CD4-positive, alpha-beta T cell treated with Interleukin-17A for 4 hours (primary cell): ENCODE data around the gene PCSK1N.
A peak's percentile ranks its signal among the peaks of the same experiment; 100 is the strongest.
"Not testable (repeated sequence)": the region's sequence is repeated elsewhere in the genome, so short reads cannot be mapped to it uniquely, and the experiment has no call there.

ENCODE experiments used
- DNase-seq: peaks from one replicate; pipeline ENCODE4 v3.0.0-alpha.2; 2020; ENCODE audit warnings: mixed read lengths

PCSK1N gene

DNA sequence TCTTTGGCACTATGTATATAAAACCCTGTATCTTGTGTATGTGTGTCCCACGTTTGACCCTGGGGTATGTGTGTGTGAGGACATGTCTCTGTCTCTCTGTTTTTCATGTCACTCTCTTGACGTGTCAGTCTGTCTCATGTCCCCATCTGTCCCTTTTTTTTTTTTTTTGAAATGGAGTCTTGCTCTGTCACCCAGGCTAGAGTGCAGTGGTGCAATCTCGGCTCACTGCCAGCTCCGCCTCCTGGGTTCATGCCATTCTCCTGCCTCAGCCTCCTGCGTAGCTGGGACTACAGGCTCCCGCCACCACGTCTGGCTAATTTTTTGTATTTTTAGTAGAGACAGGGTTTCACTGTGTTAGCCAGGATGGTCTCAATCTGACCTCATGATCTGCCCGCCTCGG is 16.0 kb downstream of the PCSK1N start:
- DNase-seq = not testable (repeated sequence)

GRCh38 chrX:48818866-48819265 is 16.5 kb downstream of the PCSK1N start:
- no peak for DNase-seq

DNA sequence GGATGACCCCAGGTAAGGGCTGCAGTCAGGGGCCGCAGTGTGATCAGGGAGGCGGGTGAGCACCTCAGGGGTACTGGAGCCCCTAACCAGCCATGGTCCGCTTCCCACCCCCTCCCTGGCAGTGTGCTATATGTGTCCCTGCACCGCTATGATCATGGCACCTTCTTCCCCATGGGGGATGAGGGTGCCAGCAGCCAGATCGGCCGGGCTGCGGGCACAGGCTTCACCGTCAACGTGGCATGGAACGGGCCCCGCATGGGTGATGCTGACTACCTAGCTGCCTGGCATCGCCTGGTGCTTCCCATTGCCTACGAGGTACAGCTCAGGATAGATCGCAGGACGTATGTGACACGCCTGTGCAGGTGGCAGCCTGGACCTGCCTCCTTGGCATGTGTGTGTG is 17.3 kb downstream of the PCSK1N start:
- DNase-seq = no peak

DNA sequence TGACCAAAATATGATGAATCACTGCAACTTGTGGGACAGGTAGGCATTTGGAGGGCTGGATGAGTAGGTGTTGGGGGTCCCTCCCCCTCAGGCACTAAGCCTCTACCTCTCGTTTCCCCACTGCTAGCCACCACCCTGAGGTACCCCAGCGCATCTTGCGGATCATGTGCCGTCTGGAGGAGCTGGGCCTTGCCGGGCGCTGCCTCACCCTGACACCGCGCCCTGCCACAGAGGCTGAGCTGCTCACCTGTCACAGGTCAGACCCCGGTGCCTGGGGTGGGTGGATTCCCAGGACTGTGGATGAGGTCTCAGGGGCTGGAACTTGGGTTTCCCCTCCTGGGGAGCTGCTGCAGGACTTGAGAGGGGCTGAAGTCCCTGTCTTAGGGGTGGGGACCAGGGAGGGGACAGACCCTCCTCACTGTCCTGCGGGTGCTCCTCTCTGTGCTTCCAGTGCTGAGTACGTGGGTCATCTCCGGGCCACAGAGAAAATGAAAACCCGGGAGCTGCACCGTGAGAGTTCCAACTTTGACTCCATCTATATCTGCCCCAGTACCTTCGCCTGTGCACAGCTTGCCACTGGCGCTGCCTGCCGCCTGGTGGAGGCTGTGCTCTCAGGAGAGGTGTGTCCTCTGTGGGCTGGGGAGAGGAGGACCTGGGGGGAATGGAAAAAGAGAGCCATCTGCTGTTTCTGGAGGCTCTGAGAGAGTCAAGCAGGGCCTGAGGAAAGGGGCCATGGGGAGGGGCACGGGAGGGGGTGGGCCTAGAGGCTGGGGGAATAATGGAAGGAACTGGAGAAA is 19.2 kb downstream of the PCSK1N start:
- no peak for DNase-seq

GRCh38 chrX:48815266-48815665 is 20.1 kb downstream of the PCSK1N start:
- DNase-seq = no peak

DNA sequence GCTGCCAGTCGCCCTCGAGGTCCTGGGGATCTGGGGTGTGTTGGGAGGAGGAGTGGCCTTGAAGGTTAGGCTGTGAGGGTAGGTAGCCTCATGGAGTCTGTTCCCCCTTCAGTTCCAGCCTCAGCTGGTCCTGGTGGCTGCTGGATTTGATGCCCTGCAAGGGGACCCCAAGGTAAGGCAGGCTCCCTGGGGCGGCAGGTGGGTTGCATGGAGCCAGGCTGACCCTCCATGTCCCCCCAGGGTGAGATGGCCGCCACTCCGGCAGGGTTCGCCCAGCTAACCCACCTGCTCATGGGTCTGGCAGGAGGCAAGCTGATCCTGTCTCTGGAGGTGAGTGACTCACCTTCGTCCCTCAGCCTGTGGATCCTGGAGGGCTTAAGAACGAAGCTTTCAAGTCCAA is 20.7 kb downstream of the PCSK1N start:
- no peak for DNase-seq

DNA sequence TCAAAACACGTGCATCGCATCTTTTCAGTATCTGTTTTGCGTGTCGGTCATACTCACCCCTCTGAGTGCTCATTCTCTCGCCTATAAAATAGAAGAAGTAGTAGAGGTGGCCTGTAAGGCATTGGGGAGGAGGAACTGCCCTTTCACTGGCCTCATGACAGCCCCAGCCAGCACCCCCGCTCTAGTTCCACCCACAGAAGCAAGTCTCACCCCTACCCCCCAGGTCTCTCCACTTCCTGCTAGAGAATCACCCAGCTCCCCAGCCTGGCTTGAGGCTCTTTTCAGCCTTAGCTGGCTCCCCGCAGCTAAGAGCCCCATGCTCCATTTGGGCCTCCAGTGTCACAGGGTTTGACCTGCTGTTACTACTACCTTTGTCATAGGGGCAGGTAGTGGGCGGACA is 21.8 kb downstream of the PCSK1N start:
- no peak for DNase-seq

DNA sequence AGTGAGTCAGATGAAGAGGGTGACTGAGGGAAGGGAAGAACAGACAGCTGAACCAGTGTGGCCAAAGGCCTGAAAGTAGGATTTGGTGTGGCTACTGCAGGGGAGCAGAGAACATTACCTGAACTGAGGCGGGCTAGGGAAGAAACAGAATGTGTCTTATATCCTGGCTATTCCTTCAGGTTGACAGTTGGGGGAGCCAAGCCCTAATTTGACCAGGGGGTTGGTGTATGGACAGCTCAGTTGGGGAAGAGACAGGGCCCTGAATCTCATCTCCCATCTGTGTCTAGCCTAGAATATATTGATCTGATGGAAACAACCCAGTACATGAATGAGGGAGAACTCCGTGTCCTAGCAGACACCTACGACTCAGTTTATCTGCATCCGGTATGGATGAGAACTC is 29.3 kb downstream of the PCSK1N start:
- no peak for DNase-seq

DNA sequence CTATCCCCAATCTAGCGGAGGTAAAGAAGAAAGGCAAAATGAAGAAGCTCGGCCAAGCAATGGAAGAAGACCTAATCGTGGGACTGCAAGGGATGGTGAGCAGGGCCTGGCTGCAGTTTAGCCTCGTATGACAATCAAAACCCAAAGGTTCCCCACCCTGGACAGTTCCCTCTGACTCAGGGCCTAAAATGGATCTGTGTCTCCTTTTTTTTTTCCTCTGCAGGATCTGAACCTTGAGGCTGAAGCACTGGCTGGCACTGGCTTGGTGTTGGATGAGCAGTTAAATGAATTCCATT is 32.6 kb downstream of the PCSK1N start:
- no peak for DNase-seq

- DNase-seq = peak; percentile 71
These were observed 33.1 kb downstream of the PCSK1N start for GRCh38 chrX:48802089-48802904.

DNA sequence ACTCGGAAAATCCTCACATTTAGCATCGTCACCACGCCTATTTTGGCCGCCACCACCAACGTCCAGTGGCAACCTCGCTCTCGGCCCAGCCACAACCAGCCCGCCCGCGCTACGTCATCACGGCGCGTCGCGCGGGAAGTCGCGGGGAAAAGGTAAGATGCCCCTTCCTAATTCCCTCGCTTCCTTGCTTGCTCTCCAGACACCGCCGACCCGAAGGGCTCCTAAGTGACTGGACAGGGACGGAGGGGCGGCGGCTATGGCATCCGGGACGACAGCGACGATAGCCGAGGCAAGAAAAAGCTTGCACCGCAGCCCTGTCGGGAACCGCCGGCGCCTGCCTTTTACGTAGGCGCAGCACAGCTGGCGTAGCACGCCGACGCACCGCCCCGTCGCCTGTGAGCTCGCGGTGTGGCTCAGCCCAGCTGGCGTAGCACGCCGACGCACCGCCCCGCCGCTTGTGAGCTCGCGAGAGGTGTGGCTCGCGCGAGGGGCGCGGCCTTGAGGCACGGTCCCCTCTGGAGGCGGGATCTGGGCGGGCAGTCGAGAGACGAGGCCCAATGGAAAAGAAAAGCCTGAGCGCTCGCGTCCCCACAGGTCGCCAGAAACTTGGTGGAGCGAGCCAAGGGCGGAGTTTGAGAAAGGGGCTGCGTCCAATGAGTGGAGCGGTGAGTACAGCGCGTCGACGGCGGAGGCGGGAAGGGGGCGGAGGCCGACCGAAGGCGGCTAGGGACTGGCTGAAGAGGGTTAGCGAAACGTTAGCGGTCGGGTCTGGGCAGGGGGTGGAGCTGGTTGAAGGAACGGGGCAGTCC is 33.9 kb downstream of the PCSK1N start, which contains the start of gene HDAC6:
Gene HDAC6, plus strand, starts transcription at position 788 of the 809 bp plus-strand sequence. CDS start 626 bp downstream, outside the sequence.
- DNase-seq = peak; percentile 96

GRCh38 chrX:48800574-48801279 is 34.7 kb downstream of the PCSK1N start:
- no peak for DNase-seq

GRCh38 chrX:48798318-48798717 is 37.1 kb downstream of the PCSK1N start:
- no peak for DNase-seq

- no peak for DNase-seq
These were observed 40.4 kb downstream of the PCSK1N start for GRCh38 chrX:48794911-48795515.

DNA sequence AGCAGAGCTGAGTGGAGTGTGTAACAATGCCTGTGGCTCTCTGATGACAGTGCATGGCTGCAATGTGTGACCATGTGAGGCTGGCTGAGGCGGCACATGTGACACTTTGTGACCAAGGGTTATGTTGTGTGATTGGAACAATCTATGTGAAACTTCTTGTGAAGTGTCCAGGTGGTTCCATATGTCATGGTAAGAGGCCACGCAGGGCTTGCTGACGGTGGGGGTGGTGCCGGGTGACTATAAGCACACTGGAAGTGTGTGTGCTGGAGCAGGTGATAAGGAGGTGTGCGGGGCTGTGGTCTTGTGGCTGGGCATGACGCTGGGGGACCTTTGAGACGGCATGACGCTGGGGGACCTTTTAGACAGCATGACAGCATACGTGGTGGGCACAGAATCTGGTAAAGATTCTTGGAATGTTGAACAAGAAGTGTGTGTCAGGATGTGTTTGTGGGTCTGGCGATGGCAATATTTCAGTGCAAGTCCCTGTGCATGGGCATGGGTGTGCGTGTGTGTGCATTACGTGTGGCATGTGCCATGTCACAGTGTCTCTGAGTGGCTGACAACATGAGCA is 41.0 kb downstream of the PCSK1N start:
- no peak for DNase-seq

DNA sequence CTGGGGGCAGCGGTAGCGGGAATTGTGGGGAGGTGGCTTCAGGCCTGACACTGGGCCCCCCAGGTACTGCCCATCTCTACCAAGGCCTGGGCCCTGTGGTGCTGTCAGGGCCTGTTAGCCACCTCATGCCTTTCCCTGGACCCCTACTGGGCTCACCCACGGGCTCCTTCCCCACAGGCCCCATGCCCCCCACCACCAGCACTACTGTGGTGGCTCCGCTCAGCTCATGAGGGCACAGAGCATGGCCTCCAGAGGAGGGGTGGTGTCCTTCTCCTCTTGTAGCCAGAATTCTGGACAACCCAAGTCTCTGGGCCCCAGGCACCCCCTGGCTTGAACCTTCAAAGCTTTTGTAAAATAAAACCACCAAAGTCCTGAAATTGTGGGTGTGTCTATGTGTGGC is 41.5 kb downstream of the PCSK1N start:
- no peak for DNase-seq

DNA sequence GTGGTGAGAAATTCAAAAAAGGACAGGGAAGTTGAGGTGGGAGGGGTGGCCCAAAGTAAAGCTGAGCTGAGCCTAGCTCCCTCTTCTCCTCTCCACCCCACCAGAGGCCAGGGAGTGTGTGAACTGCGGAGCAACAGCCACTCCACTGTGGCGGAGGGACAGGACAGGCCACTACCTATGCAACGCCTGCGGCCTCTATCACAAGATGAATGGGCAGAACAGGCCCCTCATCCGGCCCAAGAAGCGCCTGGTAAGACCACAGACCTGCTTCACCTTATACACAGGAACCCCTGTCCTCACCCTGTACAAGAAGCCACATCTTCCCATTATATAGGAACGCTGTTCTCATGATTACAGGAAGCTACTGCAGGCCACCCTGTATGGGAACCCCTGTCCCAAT is 43.2 kb downstream of the PCSK1N start:
- no peak for DNase-seq

DNA sequence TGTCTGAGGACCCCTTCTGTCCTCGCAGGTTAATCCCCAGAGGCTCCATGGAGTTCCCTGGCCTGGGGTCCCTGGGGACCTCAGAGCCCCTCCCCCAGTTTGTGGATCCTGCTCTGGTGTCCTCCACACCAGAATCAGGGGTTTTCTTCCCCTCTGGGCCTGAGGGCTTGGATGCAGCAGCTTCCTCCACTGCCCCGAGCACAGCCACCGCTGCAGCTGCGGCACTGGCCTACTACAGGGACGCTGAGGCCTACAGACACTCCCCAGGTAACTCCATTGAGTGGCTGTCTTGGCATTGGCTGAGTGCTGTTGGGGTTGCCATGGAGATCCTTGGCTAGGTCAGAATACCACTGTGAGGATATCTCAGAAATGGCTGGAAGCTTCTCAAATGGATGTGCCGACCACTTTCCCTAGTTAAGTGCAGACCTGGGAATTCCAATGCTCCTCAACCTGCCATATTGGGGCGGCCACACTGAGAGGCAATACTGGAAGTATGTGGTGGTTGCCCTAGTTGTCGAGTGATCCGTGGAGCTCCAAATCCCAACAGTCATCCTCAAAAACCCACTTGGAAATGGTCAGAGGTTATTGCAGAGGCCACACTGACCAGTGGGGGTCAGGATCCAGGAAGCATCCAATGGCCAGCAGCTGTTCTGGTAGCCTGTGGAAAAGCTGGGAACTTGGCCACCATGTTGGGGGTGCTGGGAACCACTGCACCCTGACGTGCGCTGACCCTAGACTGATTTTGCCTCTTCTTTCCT is 44.2 kb downstream of the PCSK1N start:
- DNase-seq = no peak

DNA sequence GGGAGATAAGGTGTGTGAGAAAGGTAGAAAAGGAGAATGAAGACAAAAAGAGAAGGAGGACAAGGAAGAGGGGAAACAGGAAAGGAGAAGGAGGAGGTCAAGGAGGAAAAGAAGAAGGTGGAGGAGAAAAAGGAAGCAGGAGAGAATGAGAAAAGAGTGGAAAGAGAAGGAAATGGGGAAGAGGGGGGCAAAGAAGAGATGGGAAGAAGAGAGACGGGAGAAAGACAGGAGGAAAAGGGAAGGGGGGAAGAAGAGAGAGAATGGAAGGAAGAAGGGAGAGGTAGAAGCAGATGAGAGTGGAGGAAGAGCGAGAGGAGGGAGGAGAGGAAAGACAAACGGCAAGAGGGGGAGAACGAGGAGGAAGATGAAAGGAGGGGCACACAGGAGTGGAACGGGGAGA is 44.9 kb downstream of the PCSK1N start:
- no peak for DNase-seq

GRCh38 chrX:48789366-48790220 is 45.8 kb downstream of the PCSK1N start:
- DNase-seq = no peak
